ENCODE measurements around the gene TJP2.

DNA sequence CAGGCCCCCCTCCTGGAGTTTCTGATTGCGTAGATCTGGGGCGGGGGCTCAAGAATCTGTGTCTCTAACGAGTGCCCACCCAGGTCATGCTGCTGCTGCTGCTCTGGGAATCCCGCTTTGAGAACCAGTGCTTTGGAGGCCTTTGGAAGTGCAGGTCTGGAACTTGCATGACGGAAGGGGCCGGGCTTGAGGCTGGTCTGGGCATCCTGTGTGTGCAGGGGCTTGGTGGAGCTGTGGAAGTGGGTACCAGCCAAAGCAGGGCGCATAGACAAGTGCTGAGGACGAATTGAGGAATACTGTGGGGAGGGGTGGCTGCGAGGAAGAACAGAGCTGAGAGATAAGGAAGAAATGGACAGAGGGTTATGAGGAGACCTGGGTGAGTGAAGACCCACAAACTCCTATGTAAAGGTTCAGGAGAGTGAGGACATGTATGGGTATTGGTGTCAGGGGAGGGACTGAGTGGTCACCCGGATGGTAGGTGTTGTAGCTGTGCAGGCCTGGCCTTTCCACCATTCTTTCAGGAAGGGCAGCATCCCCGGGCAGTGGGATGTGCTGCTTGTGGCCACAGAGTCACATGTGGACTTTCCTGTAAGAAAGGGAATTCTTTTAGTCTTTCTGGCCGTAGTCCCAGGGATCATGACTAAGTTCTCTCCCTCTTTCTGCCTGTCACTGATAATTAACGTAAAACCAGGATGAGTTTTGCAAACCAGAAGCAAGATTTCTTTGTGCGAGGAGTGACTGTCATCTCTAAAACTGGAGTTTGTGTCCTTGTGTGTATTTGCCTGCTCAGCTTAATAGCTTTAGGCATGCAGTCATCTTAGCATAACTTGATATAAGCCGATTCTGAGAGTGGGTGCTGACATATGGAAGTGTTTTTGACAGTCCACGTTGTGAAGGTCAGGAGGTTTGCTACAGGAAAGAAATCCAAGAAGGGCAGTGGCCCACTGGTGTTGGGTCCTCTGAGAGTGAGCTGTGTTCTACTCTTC is 43.3 kb upstream of the TJP2 start:
- TF ChIP-seq, protein P1, sequence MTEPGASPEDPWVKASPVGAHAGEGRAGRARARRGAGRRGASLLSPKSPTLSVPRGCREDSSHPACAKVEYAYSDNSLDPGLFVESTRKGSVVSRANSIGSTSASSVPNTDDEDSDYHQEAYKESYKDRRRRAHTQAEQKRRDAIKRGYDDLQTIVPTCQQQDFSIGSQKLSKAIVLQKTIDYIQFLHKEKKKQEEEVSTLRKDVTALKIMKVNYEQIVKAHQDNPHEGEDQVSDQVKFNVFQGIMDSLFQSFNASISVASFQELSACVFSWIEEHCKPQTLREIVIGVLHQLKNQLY (CRISPR knock-in tag; IDR thresholded peaks at IDR 0.05): no peak
- TF ChIP-seq NFE2L1 (CRISPR knock-in tag; IDR thresholded peaks at IDR 0.05) (no peak), NFYB (CRISPR knock-in tag; conservative IDR thresholded peaks at IDR 0.05; ENCODE audit: low read depth) (no peak), NR2C2 (CRISPR knock-in tag; IDR thresholded peaks at IDR 0.05) (no peak), ZNF263 (CRISPR knock-in tag; IDR thresholded peaks at IDR 0.05; ENCODE audit: low read depth) (no peak), IRF2 (CRISPR knock-in tag; IDR thresholded peaks at IDR 0.05; ENCODE audit: borderline replicate concordance, low read depth) (no peak), MXD4 (CRISPR knock-in tag; IDR thresholded peaks at IDR 0.05; ENCODE audit: borderline replicate concordance) (no peak)
- TF ChIP-seq, protein P2, sequence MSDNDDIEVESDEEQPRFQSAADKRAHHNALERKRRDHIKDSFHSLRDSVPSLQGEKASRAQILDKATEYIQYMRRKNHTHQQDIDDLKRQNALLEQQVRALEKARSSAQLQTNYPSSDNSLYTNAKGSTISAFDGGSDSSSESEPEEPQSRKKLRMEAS (CRISPR knock-in tag; IDR thresholded peaks at IDR 0.05): no peak
- TF ChIP-seq, protein P3, sequence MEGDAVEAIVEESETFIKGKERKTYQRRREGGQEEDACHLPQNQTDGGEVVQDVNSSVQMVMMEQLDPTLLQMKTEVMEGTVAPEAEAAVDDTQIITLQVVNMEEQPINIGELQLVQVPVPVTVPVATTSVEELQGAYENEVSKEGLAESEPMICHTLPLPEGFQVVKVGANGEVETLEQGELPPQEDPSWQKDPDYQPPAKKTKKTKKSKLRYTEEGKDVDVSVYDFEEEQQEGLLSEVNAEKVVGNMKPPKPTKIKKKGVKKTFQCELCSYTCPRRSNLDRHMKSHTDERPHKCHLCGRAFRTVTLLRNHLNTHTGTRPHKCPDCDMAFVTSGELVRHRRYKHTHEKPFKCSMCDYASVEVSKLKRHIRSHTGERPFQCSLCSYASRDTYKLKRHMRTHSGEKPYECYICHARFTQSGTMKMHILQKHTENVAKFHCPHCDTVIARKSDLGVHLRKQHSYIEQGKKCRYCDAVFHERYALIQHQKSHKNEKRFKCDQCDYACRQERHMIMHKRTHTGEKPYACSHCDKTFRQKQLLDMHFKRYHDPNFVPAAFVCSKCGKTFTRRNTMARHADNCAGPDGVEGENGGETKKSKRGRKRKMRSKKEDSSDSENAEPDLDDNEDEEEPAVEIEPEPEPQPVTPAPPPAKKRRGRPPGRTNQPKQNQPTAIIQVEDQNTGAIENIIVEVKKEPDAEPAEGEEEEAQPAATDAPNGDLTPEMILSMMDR (IDR thresholded peaks at IDR 0.05): no peak
- TF ChIP-seq, protein P4, sequence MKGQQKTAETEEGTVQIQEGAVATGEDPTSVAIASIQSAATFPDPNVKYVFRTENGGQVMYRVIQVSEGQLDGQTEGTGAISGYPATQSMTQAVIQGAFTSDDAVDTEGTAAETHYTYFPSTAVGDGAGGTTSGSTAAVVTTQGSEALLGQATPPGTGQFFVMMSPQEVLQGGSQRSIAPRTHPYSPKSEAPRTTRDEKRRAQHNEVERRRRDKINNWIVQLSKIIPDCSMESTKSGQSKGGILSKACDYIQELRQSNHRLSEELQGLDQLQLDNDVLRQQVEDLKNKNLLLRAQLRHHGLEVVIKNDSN (CRISPR knock-in tag; IDR thresholded peaks at IDR 0.05): no peak
- TF ChIP-seq, protein P5, sequence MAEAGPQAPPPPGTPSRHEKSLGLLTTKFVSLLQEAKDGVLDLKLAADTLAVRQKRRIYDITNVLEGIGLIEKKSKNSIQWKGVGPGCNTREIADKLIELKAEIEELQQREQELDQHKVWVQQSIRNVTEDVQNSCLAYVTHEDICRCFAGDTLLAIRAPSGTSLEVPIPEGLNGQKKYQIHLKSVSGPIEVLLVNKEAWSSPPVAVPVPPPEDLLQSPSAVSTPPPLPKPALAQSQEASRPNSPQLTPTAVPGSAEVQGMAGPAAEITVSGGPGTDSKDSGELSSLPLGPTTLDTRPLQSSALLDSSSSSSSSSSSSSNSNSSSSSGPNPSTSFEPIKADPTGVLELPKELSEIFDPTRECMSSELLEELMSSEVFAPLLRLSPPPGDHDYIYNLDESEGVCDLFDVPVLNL (CRISPR knock-in tag; IDR thresholded peaks at IDR 0.05; ENCODE audit: borderline replicate concordance, low read depth): no peak
- TF ChIP-seq, protein P6, sequence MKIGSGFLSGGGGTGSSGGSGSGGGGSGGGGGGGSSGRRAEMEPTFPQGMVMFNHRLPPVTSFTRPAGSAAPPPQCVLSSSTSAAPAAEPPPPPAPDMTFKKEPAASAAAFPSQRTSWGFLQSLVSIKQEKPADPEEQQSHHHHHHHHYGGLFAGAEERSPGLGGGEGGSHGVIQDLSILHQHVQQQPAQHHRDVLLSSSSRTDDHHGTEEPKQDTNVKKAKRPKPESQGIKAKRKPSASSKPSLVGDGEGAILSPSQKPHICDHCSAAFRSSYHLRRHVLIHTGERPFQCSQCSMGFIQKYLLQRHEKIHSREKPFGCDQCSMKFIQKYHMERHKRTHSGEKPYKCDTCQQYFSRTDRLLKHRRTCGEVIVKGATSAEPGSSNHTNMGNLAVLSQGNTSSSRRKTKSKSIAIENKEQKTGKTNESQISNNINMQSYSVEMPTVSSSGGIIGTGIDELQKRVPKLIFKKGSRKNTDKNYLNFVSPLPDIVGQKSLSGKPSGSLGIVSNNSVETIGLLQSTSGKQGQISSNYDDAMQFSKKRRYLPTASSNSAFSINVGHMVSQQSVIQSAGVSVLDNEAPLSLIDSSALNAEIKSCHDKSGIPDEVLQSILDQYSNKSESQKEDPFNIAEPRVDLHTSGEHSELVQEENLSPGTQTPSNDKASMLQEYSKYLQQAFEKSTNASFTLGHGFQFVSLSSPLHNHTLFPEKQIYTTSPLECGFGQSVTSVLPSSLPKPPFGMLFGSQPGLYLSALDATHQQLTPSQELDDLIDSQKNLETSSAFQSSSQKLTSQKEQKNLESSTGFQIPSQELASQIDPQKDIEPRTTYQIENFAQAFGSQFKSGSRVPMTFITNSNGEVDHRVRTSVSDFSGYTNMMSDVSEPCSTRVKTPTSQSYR (CRISPR knock-in tag; IDR thresholded peaks at IDR 0.05): no peak
- TF ChIP-seq, protein P7, sequence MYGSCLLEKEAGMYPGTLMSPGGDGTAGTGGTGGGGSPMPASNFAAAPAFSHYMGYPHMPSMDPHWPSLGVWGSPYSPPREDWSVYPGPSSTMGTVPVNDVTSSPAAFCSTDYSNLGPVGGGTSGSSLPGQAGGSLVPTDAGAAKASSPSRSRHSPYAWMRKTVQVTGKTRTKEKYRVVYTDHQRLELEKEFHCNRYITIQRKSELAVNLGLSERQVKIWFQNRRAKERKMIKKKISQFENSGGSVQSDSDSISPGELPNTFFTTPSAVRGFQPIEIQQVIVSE (CRISPR knock-in tag; IDR thresholded peaks at IDR 0.05; ENCODE audit: borderline replicate concordance): no peak
- TF ChIP-seq, protein P8, sequence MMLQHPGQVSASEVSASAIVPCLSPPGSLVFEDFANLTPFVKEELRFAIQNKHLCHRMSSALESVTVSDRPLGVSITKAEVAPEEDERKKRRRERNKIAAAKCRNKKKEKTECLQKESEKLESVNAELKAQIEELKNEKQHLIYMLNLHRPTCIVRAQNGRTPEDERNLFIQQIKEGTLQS (CRISPR knock-in tag; conservative IDR thresholded peaks at IDR 0.05): no peak
